ENCODE results near the gene SPINK7.

GRCh38 chr5:148333262-148333849, 21.1 kb downstream of the SPINK7 start:
- TF ChIP-seq POLR2AphosphoS5 (IDR thresholded peaks at IDR 0.05; ENCODE audit: low read depth, low read length) (no peak), REST (IDR thresholded peaks at IDR 0.05; ENCODE audit: insufficient read depth in 1 of 2, low read depth in 2 of 2, low read length in 2 of 2) (no peak), TAF1 (IDR thresholded peaks at IDR 0.05; ENCODE audit: borderline replicate concordance, insufficient read depth, low read length) (no peak), SIN3A (IDR thresholded peaks at IDR 0.05; ENCODE audit: borderline replicate concordance, insufficient read depth, low read length) (no peak)
